ENCODE results near the gene MRPS2. TPM values are rescaled to one million over a fixed set of nuclear protein-coding genes. Genes with fewer than 3 reads are reported as not detected.
A peak's percentile ranks its signal among the peaks of the same experiment; 100 is the strongest.
"Not testable (repeated sequence)": the region's sequence is repeated elsewhere in the genome, so short reads cannot be mapped to it uniquely, and the experiment has no call there.

Gene MRPS2
- total and polyA plus RNA-seq, 7 donors = 30.0 to 61.6 (median 37.7) TPM

DNA sequence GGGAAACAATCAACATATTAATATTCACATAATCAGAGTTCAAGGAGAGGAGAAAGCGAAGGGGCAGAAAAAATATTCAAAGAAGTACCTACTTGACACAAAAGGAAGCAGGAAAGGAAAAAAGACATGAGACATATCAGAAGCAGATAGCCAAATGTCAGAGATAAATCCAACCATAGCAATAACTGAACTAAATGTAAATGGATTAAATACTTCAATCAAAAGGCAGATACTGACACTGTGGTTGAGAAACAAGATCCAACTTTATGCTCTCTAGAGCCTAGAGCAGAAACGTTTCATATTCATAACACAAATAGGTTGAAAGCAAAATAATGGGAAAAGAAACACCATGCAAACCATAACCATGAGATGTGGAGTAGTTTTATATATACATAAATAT is 9.0 kb downstream of the MRPS2 start:
- H3K9me3 ChIP-seq = no peaks in the 10 kb centered on the region
- H3K36me3 ChIP-seq = peaks cover 0 to 10% (median 5%) of the 10 kb centered on the region in 4 donors
- peaks cover 0 to 5% (median 2%) of the 10 kb centered on the region in 4 donors for H3K4me1 ChIP-seq
- H3K4me3 ChIP-seq = no peak overlapping the region
- DNase-seq = no peak
- no peak for TF ChIP-seq EP300 (IDR thresholded peaks at IDR 0.05)
- TF ChIP-seq POLR2A (IDR thresholded peaks at IDR 0.05) = no peak
- TF ChIP-seq POLR2AphosphoS5 (IDR thresholded peaks at IDR 0.05) = no peak
- TF ChIP-seq, protein P1, sequence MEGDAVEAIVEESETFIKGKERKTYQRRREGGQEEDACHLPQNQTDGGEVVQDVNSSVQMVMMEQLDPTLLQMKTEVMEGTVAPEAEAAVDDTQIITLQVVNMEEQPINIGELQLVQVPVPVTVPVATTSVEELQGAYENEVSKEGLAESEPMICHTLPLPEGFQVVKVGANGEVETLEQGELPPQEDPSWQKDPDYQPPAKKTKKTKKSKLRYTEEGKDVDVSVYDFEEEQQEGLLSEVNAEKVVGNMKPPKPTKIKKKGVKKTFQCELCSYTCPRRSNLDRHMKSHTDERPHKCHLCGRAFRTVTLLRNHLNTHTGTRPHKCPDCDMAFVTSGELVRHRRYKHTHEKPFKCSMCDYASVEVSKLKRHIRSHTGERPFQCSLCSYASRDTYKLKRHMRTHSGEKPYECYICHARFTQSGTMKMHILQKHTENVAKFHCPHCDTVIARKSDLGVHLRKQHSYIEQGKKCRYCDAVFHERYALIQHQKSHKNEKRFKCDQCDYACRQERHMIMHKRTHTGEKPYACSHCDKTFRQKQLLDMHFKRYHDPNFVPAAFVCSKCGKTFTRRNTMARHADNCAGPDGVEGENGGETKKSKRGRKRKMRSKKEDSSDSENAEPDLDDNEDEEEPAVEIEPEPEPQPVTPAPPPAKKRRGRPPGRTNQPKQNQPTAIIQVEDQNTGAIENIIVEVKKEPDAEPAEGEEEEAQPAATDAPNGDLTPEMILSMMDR (IDR thresholded peaks at IDR 0.05) = no peak
- H3K27ac ChIP-seq = no peak overlapping the region
- WGBS, 2 donors = 87 to 89% methylated on average over 2 of the region's 2 CpGs
- intact Hi-C loops (cut with DNase I) = no loop called here
- no peaks in the 10 kb centered on the region for H3K27me3 ChIP-seq

DNA sequence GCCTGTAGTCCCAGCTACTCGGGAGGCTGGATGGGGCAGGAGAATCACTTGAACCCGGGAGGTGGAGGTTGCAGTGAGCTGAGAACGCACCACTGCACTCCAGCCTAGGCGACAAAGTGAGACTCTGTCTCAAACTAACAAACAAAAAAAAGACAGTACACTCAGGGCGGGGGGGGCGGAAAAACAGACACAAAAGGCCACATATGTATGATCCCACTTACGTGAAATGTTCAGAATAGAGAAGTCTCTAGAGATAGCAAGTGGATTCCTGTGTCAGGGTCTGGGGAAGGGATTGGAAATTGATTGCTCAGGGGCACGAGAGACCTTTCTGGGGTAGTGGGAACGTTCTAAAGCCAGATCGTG is 11.7 kb downstream of the MRPS2 start:
- H3K4me3 ChIP-seq = no peak overlapping the region
- no peaks in the 10 kb centered on the region for H3K4me1 ChIP-seq
- H3K27ac ChIP-seq = no peak overlapping the region
- no peak for DNase-seq
- intact Hi-C loops (cut with DNase I) = no loop called here
- H3K27me3 ChIP-seq = peaks cover 0 to 6% (median 0%) of the 10 kb centered on the region in 3 donors
- no peaks in the 10 kb centered on the region for H3K36me3 ChIP-seq
- 83 to 85% methylated on average over 10 of the region's 10 CpGs for WGBS, 2 donors
- H3K9me3 ChIP-seq = no peaks in the 10 kb centered on the region
- no peak for TF ChIP-seq POLR2A (IDR thresholded peaks at IDR 0.05)
- TF ChIP-seq, protein P1 (IDR thresholded peaks at IDR 0.05) = no peak
- no peak for TF ChIP-seq EP300 (IDR thresholded peaks at IDR 0.05)
- no peak for TF ChIP-seq POLR2AphosphoS5 (IDR thresholded peaks at IDR 0.05)

DNA sequence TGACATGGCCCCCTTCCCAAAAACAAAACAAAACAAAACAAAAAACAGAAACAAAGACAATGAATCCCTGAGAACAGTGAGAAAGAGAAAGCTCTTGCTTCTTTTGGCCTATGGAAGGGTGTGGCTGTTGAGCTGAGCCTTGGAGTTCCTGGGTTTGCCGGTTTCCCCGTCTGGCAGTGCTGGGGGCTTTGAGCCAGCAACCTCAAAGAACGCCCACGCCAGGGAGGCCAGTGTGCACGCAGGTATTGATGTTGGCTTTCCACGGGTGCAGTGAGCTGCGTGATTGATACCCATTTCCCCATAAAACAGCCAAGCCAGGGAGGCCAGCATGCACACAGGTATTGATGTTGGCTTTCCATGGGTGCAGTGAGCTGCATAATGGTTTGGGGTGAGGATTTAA is 12.4 kb downstream of the MRPS2 start:
- intact Hi-C loops (cut with DNase I) = no loop called here
- no peak overlapping the region for H3K4me3 ChIP-seq
- 48% methylated on average over 7 of the region's 7 CpGs for WGBS, 2 donors

DNA sequence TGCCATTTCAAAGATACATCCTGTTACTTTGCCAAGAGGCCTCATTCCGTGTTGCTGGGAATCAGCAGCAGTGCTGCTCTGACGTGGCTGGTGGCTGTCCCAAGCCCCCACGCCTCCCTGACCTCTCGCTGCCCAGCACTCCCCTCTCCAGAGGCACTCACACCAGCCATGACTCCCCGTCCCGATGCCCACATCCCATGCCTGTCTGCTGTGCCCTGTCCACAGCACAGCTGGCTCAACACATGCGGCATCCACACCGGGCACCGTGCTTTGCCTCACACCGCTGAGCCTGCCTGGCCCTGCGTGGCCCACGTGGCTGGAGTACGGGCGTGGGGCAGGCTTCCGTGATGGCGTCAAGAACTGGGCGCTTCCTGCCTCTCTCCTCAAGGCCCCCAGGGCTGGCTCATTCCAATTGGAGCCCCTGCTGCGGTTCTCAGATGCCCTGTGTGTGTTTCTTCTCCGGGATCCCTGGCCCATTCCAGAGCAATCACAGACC is 12.9 kb downstream of the MRPS2 start:
- peaks cover 0 to 6% (median 0%) of the 10 kb centered on the region in 3 donors for H3K27me3 ChIP-seq
- DNase-seq = peak; percentile 45
- TF ChIP-seq, protein P1 (IDR thresholded peaks at IDR 0.05) = no peak
- TF ChIP-seq POLR2A (IDR thresholded peaks at IDR 0.05) (no peak), EP300 (IDR thresholded peaks at IDR 0.05) (no peak), POLR2AphosphoS5 (IDR thresholded peaks at IDR 0.05) (no peak)
- H3K36me3 ChIP-seq = no peaks in the 10 kb centered on the region
- H3K9me3 ChIP-seq = no peaks in the 10 kb centered on the region
- H3K27ac ChIP-seq = no peak overlapping the region
- no peaks in the 10 kb centered on the region for H3K4me1 ChIP-seq
- intact Hi-C loops (cut with DNase I) = no loop called here
- no peak overlapping the region for H3K4me3 ChIP-seq
- 79 to 83% methylated on average over 19 of the region's 19 CpGs for WGBS, 2 donors

More for the DNA sequence above, 12.4 kb downstream of the MRPS2 start:
- no peak for TF ChIP-seq POLR2AphosphoS5 (IDR thresholded peaks at IDR 0.05)
- TF ChIP-seq EP300 (IDR thresholded peaks at IDR 0.05) = no peak
- TF ChIP-seq, protein P1 (IDR thresholded peaks at IDR 0.05) = no peak
- no peak for TF ChIP-seq POLR2A (IDR thresholded peaks at IDR 0.05)
- H3K36me3 ChIP-seq = no peaks in the 10 kb centered on the region
- no peaks in the 10 kb centered on the region for H3K9me3 ChIP-seq
- H3K4me1 ChIP-seq = no peaks in the 10 kb centered on the region
- peaks cover 0 to 6% (median 0%) of the 10 kb centered on the region in 3 donors for H3K27me3 ChIP-seq
- DNase-seq = peak; percentile 49
- H3K27ac ChIP-seq = no peak overlapping the region

DNA sequence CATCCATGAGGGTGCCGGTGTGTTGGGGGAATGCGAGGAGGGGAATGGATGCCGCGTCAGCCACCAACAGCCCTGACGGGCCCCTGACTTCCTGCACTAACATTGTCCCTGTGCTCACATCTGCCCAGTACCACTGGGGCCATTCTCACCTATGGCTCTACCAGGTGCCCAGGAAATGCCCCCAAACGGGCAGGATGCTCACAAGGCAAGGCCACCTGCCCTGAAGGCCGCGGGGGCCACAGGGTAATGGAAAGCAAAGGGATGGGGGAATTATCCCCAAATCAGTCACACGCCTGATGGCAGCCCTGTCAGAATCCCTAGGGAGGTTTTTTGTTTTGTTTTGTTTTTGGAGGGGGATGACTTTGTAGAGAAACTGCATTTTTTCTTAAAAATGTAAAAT is 13.4 kb downstream of the MRPS2 start:
- DNase-seq; H3K27me3 ChIP-seq; H3K9me3 ChIP-seq; H3K27ac ChIP-seq; H3K36me3 ChIP-seq; intact Hi-C loops (cut with DNase I); H3K4me1 ChIP-seq; H3K4me3 ChIP-seq: not testable (repeated sequence)
- WGBS, 2 donors = 80 to 88% methylated on average over 9 of the region's 9 CpGs

Data from sigmoid colon (tissue), 7 donors.